Fibroblast of lung (primary cell): ENCODE data around the gene SHISA9. TPM values are rescaled to one million over a fixed set of nuclear protein-coding genes. Genes with fewer than 3 reads are reported as not detected.

Experiments used
- DNase-seq, 2 donors: peaks; one replicate each; pipeline versions ENCODE4 v3.0.0 to v3.0.0-alpha.2; 2010; ENCODE audit warnings: low read depth in 2 of 2
- H2AFZ ChIP-seq: 2 replicates; pipeline ENCODE4 v1.5.1; 2012; ENCODE audit warnings: low read length, control low read depth, inconsistent platforms
- H3K27ac ChIP-seq: 2 replicates; pipeline ENCODE4 v1.5.1; 2011; ENCODE audit warnings: low read length, control low read depth; ENCODE audit not compliant: insufficient read depth
- H3K27me3 ChIP-seq: 2 replicates; pipeline ENCODE4 v1.5.1; 2011; ENCODE audit warnings: mild to moderate bottlenecking, low read length; ENCODE audit not compliant: control insufficient read depth, insufficient read depth
- H3K36me3 ChIP-seq: 2 replicates; pipeline ENCODE4 v1.5.1; 2011; ENCODE audit warnings: low read length; ENCODE audit not compliant: control insufficient read depth, insufficient read depth
- H3K4me1 ChIP-seq: 2 replicates; pipeline ENCODE4 v1.5.1; 2011; ENCODE audit warnings: low read length; ENCODE audit not compliant: control insufficient read depth, insufficient read depth; ENCODE audit errors: extremely low read depth
- H3K4me2 ChIP-seq: 2 replicates; pipeline ENCODE4 v1.5.1; 2011; ENCODE audit warnings: low read length, control low read depth; ENCODE audit not compliant: insufficient read depth; ENCODE audit errors: extremely low read depth
- H3K4me3 ChIP-seq, 4 experiments: fragments of 200-600 bp in 1 of 4; sonication (generic) in 1 of 4; replicated peaks in 1 of 4; 2 replicates each; pipeline ENCODE4 v1.5.1; 2011 to 2016; ENCODE audit warnings: low read length in 4 of 4, low read depth in 3 of 4, mild to moderate bottlenecking in 3 of 4, control low read depth in 2 of 4, inconsistent platforms in 1 of 4, mixed read lengths in 1 of 4; ENCODE audit not compliant: insufficient read depth in 1 of 4; ENCODE audit errors: control extremely low read depth in 1 of 4
- H3K79me2 ChIP-seq: 2 replicates; pipeline ENCODE4 v1.5.1; 2012; ENCODE audit warnings: mild to moderate bottlenecking, low read length, inconsistent platforms; ENCODE audit not compliant: control insufficient read depth, insufficient read depth
- H3K9ac ChIP-seq: 2 replicates; pipeline ENCODE4 v1.5.1; 2011; ENCODE audit warnings: mild to moderate bottlenecking, low read length, control low read depth; ENCODE audit not compliant: insufficient read depth
- H3K9me3 ChIP-seq: 2 replicates; pipeline ENCODE4 v1.5.1; 2012; ENCODE audit warnings: low read depth, low read length; ENCODE audit not compliant: control insufficient read depth, insufficient read depth
- H4K20me1 ChIP-seq: 2 replicates; pipeline ENCODE4 v1.5.1; 2011; ENCODE audit warnings: low read length; ENCODE audit not compliant: control insufficient read depth, insufficient read depth; ENCODE audit errors: extremely low read depth
- EZH2 ChIP-seq: IDR thresholded peaks from 2 replicates; pipeline ENCODE4 v1.5.1; 2012; ENCODE audit warnings: low read length, control low read depth, mild to moderate bottlenecking; ENCODE audit errors: missing control alignments
- polyA plus RNA-seq, 2 donors: library from polyadenylated mRNA; depleted of rRNA in 1 of 2; stranded (reverse) in 1 of 2; unstranded in 1 of 2; fragments of >200 nt; gene quantifications; 2 replicates each; pipeline ENCODE4 v1.2.1, GENCODE V29; 2011 to 2012; ENCODE audit warnings: missing spikeins in 1 of 2
- total RNA-seq: library from RNA; depleted of rRNA; stranded (reverse); fragments of >200 nt; gene quantifications from 2 replicates; pipeline ENCODE4 v1.2.1, GENCODE V29; 2014
- TF ChIP-seq, protein P1 (sequence below), 2 donors: IDR thresholded peaks in 1 of 2; conservative IDR thresholded peaks in 1 of 2; 1 replicate in 1 of 2; 2 replicates in 1 of 2; pipeline ENCODE4 v1.5.1; 2011 to 2012; ENCODE audit warnings: low read length in 2 of 2, control low read depth in 1 of 2, inconsistent platforms in 1 of 2, low read depth in 1 of 2, mild to moderate bottlenecking in 1 of 2

Gene SHISA9
- total and polyA plus RNA-seq, 2 donors (not counting 1 experiment from before 2014, with no cell fraction given) = not detected

GRCh38 chr16:13158427-13158826 is 257.0 kb downstream of the SHISA9 start:
- no peaks in the 10 kb centered on the region for H3K27me3 ChIP-seq
- H3K9me3 ChIP-seq = no peaks in the 10 kb centered on the region
- H3K4me3 ChIP-seq = no peak overlapping the region
- DNase-seq = no peak
- H3K4me2 ChIP-seq = no peak overlapping the region
- H4K20me1 ChIP-seq = no peaks in the 10 kb centered on the region
- no peaks in the 10 kb centered on the region for H3K79me2 ChIP-seq
- H3K36me3 ChIP-seq = no peaks in the 10 kb centered on the region
- TF ChIP-seq EZH2 = no peak
- TF ChIP-seq, protein P1, sequence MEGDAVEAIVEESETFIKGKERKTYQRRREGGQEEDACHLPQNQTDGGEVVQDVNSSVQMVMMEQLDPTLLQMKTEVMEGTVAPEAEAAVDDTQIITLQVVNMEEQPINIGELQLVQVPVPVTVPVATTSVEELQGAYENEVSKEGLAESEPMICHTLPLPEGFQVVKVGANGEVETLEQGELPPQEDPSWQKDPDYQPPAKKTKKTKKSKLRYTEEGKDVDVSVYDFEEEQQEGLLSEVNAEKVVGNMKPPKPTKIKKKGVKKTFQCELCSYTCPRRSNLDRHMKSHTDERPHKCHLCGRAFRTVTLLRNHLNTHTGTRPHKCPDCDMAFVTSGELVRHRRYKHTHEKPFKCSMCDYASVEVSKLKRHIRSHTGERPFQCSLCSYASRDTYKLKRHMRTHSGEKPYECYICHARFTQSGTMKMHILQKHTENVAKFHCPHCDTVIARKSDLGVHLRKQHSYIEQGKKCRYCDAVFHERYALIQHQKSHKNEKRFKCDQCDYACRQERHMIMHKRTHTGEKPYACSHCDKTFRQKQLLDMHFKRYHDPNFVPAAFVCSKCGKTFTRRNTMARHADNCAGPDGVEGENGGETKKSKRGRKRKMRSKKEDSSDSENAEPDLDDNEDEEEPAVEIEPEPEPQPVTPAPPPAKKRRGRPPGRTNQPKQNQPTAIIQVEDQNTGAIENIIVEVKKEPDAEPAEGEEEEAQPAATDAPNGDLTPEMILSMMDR (conservative IDR thresholded peaks at IDR 0.05 in 1 of 2, IDR thresholded peaks at IDR 0.05 in 1 of 2; ENCODE audit: low read depth in 1 of 2, low read length in 2 of 2) = no peak
- H2AFZ ChIP-seq = no peak overlapping the region
- H3K4me1 ChIP-seq = no peaks in the 10 kb centered on the region
- H3K27ac ChIP-seq = no peak overlapping the region
- H3K9ac ChIP-seq = no peak overlapping the region

GRCh38 chr16:13165024-13165423 is 263.6 kb downstream of the SHISA9 start:
- Histone ChIP-seq H3K27ac (no peak overlapping the region), H3K36me3 (no peaks in the 10 kb centered on the region), H3K4me2 (no peak overlapping the region), H3K9ac (no peak overlapping the region), H4K20me1 (no peaks in the 10 kb centered on the region), H3K9me3 (no peaks in the 10 kb centered on the region), H3K79me2 (no peaks in the 10 kb centered on the region), H3K27me3 (no peaks in the 10 kb centered on the region), H2AFZ (no peak overlapping the region), H3K4me3 (no peak overlapping the region), H3K4me1 (no peaks in the 10 kb centered on the region)
- TF ChIP-seq EZH2 = no peak
- TF ChIP-seq, protein P1 (conservative IDR thresholded peaks at IDR 0.05 in 1 of 2, IDR thresholded peaks at IDR 0.05 in 1 of 2; ENCODE audit: low read depth in 1 of 2, low read length in 2 of 2) = no peak
- DNase-seq = no peak

- Histone ChIP-seq H3K27me3 (no peaks in the 10 kb centered on the region), H3K9ac (no peak overlapping the region), H3K4me1 (no peaks in the 10 kb centered on the region), H3K79me2 (no peaks in the 10 kb centered on the region), H3K9me3 (no peaks in the 10 kb centered on the region), H3K27ac (no peak overlapping the region), H3K4me3 (no peak overlapping the region), H3K4me2 (no peak overlapping the region), H4K20me1 (no peaks in the 10 kb centered on the region), H2AFZ (no peak overlapping the region), H3K36me3 (no peaks in the 10 kb centered on the region)
- no peak for TF ChIP-seq EZH2
- no peak for DNase-seq
These were observed 266.7 kb downstream of the SHISA9 start for GRCh38 chr16:13168091-13168572.
